Parathyroid adenoma (tissue), 2 donors: ENCODE results near the gene LYRM2.

Experiments used
- H2AFZ ChIP-seq: fragments of 300-600 bp; sonication (generic); one replicate; pipeline ENCODE4 v1.7.0; 2017; ENCODE audit warnings: antibody characterized with exemption, mild to moderate bottlenecking
- H3K27ac ChIP-seq: fragments of 300-600 bp; sonication (generic); one replicate; pipeline ENCODE4 v1.7.0; 2017
- H3K27me3 ChIP-seq: fragments of 300-600 bp; sonication (generic); one replicate; pipeline ENCODE4 v1.7.0; 2017; ENCODE audit warnings: low read length; ENCODE audit not compliant: control insufficient read depth, insufficient read depth
- H3K36me3 ChIP-seq: fragments of 300-600 bp; sonication (generic); one replicate; pipeline ENCODE4 v1.7.0; 2017; ENCODE audit warnings: low read length; ENCODE audit not compliant: control insufficient read depth, insufficient read depth
- H3K4me1 ChIP-seq: fragments of 300-600 bp; sonication (generic); one replicate; pipeline ENCODE4 v1.7.0; 2017; ENCODE audit warnings: control low read depth
- H3K4me2 ChIP-seq: fragments of 300-600 bp; sonication (generic); one replicate; pipeline ENCODE4 v1.7.0; 2017; ENCODE audit warnings: low read length
- H3K4me3 ChIP-seq: fragments of 300-600 bp; sonication (generic); one replicate; pipeline ENCODE4 v1.7.0; 2017; ENCODE audit warnings: low read depth, low read length
- H3K79me2 ChIP-seq: fragments of 300-600 bp; sonication (generic); one replicate; pipeline ENCODE4 v1.7.0; 2017; ENCODE audit warnings: control low read depth
- H3K9ac ChIP-seq: fragments of 300-600 bp; sonication (generic); one replicate; pipeline ENCODE4 v1.7.0; 2017; ENCODE audit warnings: mild to moderate bottlenecking
- H3K9me3 ChIP-seq: fragments of 300-600 bp; sonication (generic); one replicate; pipeline ENCODE4 v1.7.0; 2017; ENCODE audit warnings: low read length; ENCODE audit not compliant: control insufficient read depth
- TF ChIP-seq, protein P1 (sequence below): fragments of 300-600 bp; sonication (generic); IDR thresholded peaks from one replicate; pipeline ENCODE4 v1.7.0; 2017; ENCODE audit warnings: antibody characterized with exemption, mild to moderate bottlenecking
- donor health status: primary hyperparathyroidism.

Gene LYRM2

DNA sequence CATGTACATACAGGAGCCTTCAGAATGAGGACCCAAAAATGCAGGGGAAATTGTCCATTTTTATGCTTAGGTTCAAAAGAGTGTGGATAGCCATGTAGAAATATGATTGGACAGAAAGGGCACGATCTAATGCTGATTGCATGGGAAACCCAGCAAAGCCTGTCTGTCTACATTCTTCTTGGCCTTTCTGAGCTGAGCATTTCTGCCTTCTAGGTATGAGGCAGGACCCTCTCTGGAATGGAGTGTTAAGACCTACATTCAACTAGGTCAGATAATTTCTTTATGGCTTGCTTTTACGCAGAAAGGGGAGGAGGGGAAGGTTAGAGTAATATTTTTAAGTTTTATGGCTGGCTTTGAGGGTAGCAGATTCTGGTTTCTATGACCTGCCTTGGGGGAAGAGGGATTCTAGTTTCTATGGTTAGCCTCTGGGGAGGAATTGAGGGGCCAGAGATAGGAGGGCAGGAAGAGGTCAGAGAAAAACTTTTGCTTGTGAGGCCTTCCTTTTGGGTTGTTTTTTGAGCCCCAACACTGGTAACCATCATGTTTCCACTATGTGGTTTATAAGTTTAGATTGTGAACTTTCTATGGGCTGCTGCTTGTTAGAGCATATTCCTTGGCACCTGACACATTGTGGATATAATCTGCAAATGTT is 63.5 kb downstream of the LYRM2 start:
- no peaks in the 10 kb centered on the region for H3K4me1 ChIP-seq
- H3K79me2 ChIP-seq: no peaks in the 10 kb centered on the region
- no peaks in the 10 kb centered on the region for H3K9me3 ChIP-seq
- no peaks in the 10 kb centered on the region for H3K27me3 ChIP-seq
- H3K9ac ChIP-seq: no peak overlapping the region
- TF ChIP-seq, protein P1, sequence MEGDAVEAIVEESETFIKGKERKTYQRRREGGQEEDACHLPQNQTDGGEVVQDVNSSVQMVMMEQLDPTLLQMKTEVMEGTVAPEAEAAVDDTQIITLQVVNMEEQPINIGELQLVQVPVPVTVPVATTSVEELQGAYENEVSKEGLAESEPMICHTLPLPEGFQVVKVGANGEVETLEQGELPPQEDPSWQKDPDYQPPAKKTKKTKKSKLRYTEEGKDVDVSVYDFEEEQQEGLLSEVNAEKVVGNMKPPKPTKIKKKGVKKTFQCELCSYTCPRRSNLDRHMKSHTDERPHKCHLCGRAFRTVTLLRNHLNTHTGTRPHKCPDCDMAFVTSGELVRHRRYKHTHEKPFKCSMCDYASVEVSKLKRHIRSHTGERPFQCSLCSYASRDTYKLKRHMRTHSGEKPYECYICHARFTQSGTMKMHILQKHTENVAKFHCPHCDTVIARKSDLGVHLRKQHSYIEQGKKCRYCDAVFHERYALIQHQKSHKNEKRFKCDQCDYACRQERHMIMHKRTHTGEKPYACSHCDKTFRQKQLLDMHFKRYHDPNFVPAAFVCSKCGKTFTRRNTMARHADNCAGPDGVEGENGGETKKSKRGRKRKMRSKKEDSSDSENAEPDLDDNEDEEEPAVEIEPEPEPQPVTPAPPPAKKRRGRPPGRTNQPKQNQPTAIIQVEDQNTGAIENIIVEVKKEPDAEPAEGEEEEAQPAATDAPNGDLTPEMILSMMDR: no peak
- H3K4me2 ChIP-seq: no peak overlapping the region
- H3K36me3 ChIP-seq: no peaks in the 10 kb centered on the region
- no peak overlapping the region for H3K27ac ChIP-seq
- H3K4me3 ChIP-seq: no peak overlapping the region
- no peak overlapping the region for H2AFZ ChIP-seq

DNA sequence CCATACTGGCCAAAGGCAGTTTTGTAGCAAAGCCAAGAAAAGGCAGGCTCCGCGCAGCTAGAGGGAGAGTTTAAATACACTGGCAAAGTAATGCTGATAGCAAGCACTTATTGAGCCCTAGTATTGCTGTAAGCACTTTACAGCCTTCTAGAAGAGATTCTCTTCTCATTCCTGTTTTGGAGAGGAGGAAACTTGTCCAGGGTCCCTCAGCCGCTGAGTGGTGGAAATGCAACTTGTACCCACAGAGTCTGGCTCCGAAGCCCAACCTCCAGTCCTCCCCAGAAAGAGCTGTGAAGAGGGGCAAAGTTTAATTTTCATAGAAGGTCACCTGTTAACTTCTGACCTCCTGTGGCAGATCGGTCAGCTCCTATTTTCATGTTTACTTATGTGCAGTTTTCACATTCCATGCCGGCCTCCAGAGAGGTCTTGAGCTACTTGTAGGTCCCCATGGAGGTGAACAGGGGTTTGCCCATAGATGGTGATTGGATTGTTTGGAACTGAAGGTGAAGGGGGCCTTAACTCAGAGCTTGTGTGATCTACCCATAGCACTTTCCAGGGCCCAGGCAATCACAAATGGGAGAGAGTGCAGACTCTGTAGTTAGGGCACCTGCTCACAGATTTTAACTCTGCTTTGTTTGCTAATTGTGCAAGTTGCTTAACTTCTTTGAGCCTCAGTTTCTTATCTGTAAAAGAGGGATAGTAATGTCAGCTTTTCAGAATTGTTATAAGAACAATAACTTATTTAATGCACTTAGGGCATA is 70.7 kb downstream of the LYRM2 start:
- H3K9me3 ChIP-seq: no peaks in the 10 kb centered on the region
- H2AFZ ChIP-seq: no peak overlapping the region
- no peaks in the 10 kb centered on the region for H3K36me3 ChIP-seq
- TF ChIP-seq, protein P1: no peak
- H3K27me3 ChIP-seq: no peaks in the 10 kb centered on the region
- H3K4me1 ChIP-seq: no peaks in the 10 kb centered on the region
- H3K4me3 ChIP-seq: no peak overlapping the region
- no peak overlapping the region for H3K27ac ChIP-seq
- H3K4me2 ChIP-seq: no peak overlapping the region
- no peaks in the 10 kb centered on the region for H3K79me2 ChIP-seq
- H3K9ac ChIP-seq: no peak overlapping the region

DNA sequence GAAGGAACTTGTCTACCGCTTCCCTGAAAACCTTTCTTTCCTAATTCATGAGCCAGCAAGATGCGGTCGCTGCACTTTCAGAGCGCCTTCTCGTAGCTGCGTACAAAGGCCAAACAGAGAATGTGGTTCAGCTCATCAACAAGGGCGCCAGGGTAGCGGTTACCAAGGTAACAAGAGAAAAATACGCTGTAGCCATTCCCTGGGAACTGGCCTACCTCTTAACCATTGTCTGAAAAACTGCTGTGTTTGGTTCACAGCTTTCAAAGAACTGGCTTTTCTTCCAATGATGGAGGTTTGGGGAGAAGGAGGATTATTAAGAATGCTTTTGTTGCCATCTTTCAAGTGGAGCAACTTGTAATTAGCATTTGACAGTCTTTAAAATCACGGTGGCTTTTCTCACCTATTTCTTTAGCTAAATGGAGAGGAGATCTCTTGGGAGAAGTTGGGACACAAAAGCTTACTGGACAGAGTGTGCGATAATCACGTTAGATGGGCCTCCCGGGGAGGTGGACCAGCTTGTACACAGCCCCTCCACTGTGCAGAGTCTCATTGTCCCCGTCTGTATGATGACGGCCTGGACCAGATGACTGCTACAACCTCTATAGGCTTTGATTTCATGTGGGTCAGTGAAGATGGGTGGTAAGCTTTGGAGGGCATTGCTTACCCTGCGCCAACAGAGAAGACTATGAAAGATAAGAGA is 71.5 kb downstream of the LYRM2 start:
- Histone ChIP-seq H3K27ac (no peak overlapping the region), H3K27me3 (no peaks in the 10 kb centered on the region), H3K4me1 (no peaks in the 10 kb centered on the region), H3K9ac (no peak overlapping the region), H3K36me3 (no peaks in the 10 kb centered on the region), H3K9me3 (no peaks in the 10 kb centered on the region), H3K79me2 (no peaks in the 10 kb centered on the region), H3K4me2 (no peak overlapping the region), H3K4me3 (no peak overlapping the region), H2AFZ (no peak overlapping the region)
- TF ChIP-seq, protein P1: no peak

DNA sequence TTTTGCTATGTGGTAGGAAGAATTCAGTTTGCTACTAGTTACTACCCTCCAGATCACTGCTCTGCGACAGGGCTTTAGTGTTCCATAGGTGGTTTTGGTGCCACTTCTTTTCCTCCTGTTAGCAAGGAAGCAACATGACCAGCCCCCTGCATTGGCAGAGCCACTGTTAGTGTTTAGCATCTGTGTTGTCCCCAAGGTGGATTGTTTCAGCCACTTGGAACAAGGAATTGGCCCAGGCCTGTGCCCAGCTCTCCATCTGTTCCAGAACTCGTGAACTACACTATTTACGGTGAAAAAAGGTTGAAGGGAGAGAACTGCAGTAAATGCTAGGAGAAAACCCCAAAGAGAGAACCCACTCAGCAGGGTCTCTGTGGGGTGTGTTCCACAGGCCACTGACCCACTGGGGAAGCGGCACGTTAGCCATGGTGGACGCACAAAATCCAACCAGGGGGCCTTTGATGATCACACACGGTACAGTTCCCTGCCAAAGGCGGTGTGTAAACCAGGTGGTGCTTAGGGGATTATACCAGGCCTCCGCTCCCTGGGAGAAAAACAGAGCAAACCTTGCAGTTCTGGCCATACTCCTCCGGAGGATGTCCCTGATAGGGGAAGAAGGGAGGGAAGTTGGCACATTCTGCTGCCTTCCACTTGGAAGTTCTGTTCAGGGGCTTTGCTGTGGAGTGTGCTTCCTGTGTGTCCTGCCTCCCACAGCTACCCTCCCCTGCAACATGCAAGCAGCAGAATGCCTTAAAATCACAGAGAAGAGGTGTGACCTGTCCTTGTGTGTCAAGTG is 72.3 kb downstream of the LYRM2 start:
- H3K36me3 ChIP-seq: no peaks in the 10 kb centered on the region
- no peaks in the 10 kb centered on the region for H3K4me1 ChIP-seq
- H3K27me3 ChIP-seq: no peaks in the 10 kb centered on the region
- no peak overlapping the region for H3K4me2 ChIP-seq
- TF ChIP-seq, protein P1: no peak
- H3K79me2 ChIP-seq: no peaks in the 10 kb centered on the region
- H3K4me3 ChIP-seq: no peak overlapping the region
- H2AFZ ChIP-seq: no peak overlapping the region
- no peak overlapping the region for H3K27ac ChIP-seq
- no peaks in the 10 kb centered on the region for H3K9me3 ChIP-seq
- H3K9ac ChIP-seq: no peak overlapping the region
